DND-41 (cell line): ENCODE measurements around the gene TSHZ2.

Experiments
- EZH2 ChIP-seq: IDR thresholded peaks from 3 replicates; pipeline ENCODE4 v1.6.1; 2012; ENCODE audit warnings: borderline replicate concordance, low read depth, mild to moderate bottlenecking, moderate library complexity, low read length, inconsistent platforms; ENCODE audit not compliant: severe bottlenecking
- TF ChIP-seq, protein P1 (sequence below): IDR thresholded peaks from 2 replicates; pipeline ENCODE4 v1.5.1; 2012; ENCODE audit warnings: borderline replicate concordance, low read length, moderate library complexity, mild to moderate bottlenecking; ENCODE audit not compliant: poor library complexity, severe bottlenecking; ENCODE audit errors: extremely low read depth

DNA sequence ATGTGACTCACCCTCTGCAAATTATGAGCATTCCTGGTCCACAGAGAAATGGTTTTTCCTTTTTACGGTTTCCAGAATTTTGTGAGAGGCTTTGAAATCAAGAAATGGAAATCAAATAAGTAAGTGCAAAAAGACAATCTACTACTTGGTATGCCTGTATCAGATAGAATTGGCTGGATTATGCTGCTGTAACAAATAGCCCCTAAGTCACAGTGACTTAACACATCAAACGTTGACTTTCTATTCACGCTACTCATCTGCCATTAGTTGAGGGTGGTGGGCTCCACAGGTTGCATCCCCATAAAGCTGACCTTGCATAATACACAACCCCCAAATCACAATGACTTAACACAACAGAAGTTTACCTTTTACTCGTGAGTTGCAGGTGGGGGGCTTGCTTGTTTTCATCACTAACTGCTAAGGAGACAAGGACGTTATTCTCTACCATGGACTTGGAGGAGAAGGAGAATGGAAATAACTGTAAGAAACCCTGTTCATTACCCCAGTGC lies 44.4 kb downstream of the TSHZ2 start:
- TF ChIP-seq, protein P1, sequence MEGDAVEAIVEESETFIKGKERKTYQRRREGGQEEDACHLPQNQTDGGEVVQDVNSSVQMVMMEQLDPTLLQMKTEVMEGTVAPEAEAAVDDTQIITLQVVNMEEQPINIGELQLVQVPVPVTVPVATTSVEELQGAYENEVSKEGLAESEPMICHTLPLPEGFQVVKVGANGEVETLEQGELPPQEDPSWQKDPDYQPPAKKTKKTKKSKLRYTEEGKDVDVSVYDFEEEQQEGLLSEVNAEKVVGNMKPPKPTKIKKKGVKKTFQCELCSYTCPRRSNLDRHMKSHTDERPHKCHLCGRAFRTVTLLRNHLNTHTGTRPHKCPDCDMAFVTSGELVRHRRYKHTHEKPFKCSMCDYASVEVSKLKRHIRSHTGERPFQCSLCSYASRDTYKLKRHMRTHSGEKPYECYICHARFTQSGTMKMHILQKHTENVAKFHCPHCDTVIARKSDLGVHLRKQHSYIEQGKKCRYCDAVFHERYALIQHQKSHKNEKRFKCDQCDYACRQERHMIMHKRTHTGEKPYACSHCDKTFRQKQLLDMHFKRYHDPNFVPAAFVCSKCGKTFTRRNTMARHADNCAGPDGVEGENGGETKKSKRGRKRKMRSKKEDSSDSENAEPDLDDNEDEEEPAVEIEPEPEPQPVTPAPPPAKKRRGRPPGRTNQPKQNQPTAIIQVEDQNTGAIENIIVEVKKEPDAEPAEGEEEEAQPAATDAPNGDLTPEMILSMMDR: no peak
- no peak for TF ChIP-seq EZH2
